HepG2 (cell line): Measurements from ENCODE around the gene GLYATL3. TPM values are rescaled to one million over a fixed set of nuclear protein-coding genes. Genes with fewer than 3 reads are reported as not detected.

ENCODE experiments used
- ARNT ChIP-seq: fragments of 450-650 bp; IDR thresholded peaks from 2 replicates; pipeline ENCODE4 v1.6.1; 2017
- CENPT ChIP-seq: sonication (generic); formaldehyde crosslinking; IDR thresholded peaks from 2 replicates; pipeline ENCODE4 v1.8.0; 2022; ENCODE audit warnings: low read depth, mild to moderate bottlenecking, moderate library complexity, missing genetic modification reagents
- CSRNP1 ChIP-seq: sonication (generic); formaldehyde crosslinking; IDR thresholded peaks from 2 replicates; pipeline ENCODE4 v1.8.1; 2023; ENCODE audit warnings: mild to moderate bottlenecking, missing genetic modification reagents
- E2F1 ChIP-seq: sonication (generic); formaldehyde crosslinking; IDR thresholded peaks from 2 replicates; pipeline ENCODE4 v1.5.0; 2020; ENCODE audit warnings: missing genetic modification reagents
- FOXK1 ChIP-seq: sonication (generic); formaldehyde crosslinking; IDR thresholded peaks from 2 replicates; pipeline ENCODE4 v1.4.0; 2020; ENCODE audit warnings: low read depth, missing genetic modification reagents, borderline replicate concordance
- FOXM1 ChIP-seq: sonication (generic); formaldehyde crosslinking; IDR thresholded peaks from 2 replicates; pipeline ENCODE4 v1.5.0; 2020; ENCODE audit warnings: missing genetic modification reagents
- HBP1 ChIP-seq: IDR thresholded peaks from 2 replicates; pipeline ENCODE4 v1.6.1; 2016; ENCODE audit warnings: low read depth, control low read depth
- HIVEP1 ChIP-seq: sonication (generic); formaldehyde crosslinking; IDR thresholded peaks from 2 replicates; pipeline ENCODE4 v1.4.0; 2020; ENCODE audit warnings: mild to moderate bottlenecking, missing genetic modification reagents
- HNRNPK ChIP-seq: fragments of 200-400 bp; formaldehyde crosslinking; IDR thresholded peaks from 2 replicates; pipeline ENCODE4 v1.6.1; 2018; ENCODE audit warnings: low read length, low read depth, moderate library complexity, mild to moderate bottlenecking; ENCODE audit not compliant: poor library complexity, severe bottlenecking
- IRF2 ChIP-seq: IDR thresholded peaks from 2 replicates; pipeline ENCODE4 v1.6.1; 2018; ENCODE audit warnings: missing genetic modification reagents, missing compliant biosample characterization
- NR1H2 ChIP-seq: sonication (generic); formaldehyde crosslinking; IDR thresholded peaks from 2 replicates; pipeline ENCODE4 v1.8.1; 2022; ENCODE audit warnings: low read depth, missing genetic modification reagents, borderline replicate concordance
- PHF8 ChIP-seq: sonication (generic); formaldehyde crosslinking; IDR thresholded peaks from 2 replicates; pipeline ENCODE4 v1.5.0; 2020; ENCODE audit warnings: missing genetic modification reagents
- RFXAP ChIP-seq: sonication (generic); formaldehyde crosslinking; IDR thresholded peaks from 2 replicates; pipeline ENCODE4 v1.4.0; 2020; ENCODE audit warnings: missing genetic modification reagents, borderline replicate concordance
- SMARCE1 ChIP-seq: fragments of 450-650 bp; IDR thresholded peaks from 2 replicates; pipeline ENCODE4 v1.6.1; 2017; ENCODE audit warnings: borderline replicate concordance
- TEAD2 ChIP-seq: sonication (generic); formaldehyde crosslinking; IDR thresholded peaks from 2 replicates; pipeline ENCODE4 v1.9.0; 2021; ENCODE audit warnings: missing genetic modification reagents
- THAP7 ChIP-seq: sonication (generic); formaldehyde crosslinking; IDR thresholded peaks from 2 replicates; pipeline ENCODE4 v1.8.1; 2023; ENCODE audit warnings: mild to moderate bottlenecking, missing genetic modification reagents
- ZBTB38 ChIP-seq: sonication (generic); formaldehyde crosslinking; IDR thresholded peaks from 2 replicates; pipeline ENCODE4 v1.5.1; 2020; ENCODE audit warnings: mild to moderate bottlenecking, missing genetic modification reagents
- ZFP36 ChIP-seq: fragments of 150-350 bp; IDR thresholded peaks from 2 replicates; pipeline ENCODE4 v1.6.1; 2018; ENCODE audit warnings: borderline replicate concordance, low read length, low read depth; ENCODE audit not compliant: partially characterized antibody
- ZFP91 ChIP-seq: sonication (generic); formaldehyde crosslinking; IDR thresholded peaks from 2 replicates; pipeline ENCODE4 v1.9.0; 2022; ENCODE audit warnings: missing genetic modification reagents, mild to moderate bottlenecking, borderline replicate concordance
- ZNF274 ChIP-seq: sonication (generic); formaldehyde crosslinking; IDR thresholded peaks from 2 replicates; pipeline ENCODE4 v1.5.1; 2020; ENCODE audit warnings: mild to moderate bottlenecking, missing genetic modification reagents
- ZNF552 ChIP-seq: sonication (generic); formaldehyde crosslinking; IDR thresholded peaks from 2 replicates; pipeline ENCODE4 v1.9.0; 2022; ENCODE audit warnings: missing genetic modification reagents, mild to moderate bottlenecking, borderline replicate concordance
- ZNF674 ChIP-seq: sonication (generic); formaldehyde crosslinking; IDR thresholded peaks from 2 replicates; pipeline ENCODE4 v1.5.0; 2020; ENCODE audit warnings: low read depth, mild to moderate bottlenecking, missing genetic modification reagents
- ZNF724P ChIP-seq: sonication (generic); formaldehyde crosslinking; IDR thresholded peaks from 2 replicates; pipeline ENCODE4 v1.8.0; 2022; ENCODE audit warnings: missing genetic modification reagents, borderline replicate concordance
- ZNF775 ChIP-seq: sonication (generic); formaldehyde crosslinking; IDR thresholded peaks from 2 replicates; pipeline ENCODE4 v1.4.0; 2020; ENCODE audit warnings: missing genetic modification reagents, mild to moderate bottlenecking, moderate library complexity, borderline replicate concordance
- polyA plus RNA-seq, 8 experiments: library from polyadenylated mRNA; depleted of rRNA in 3 of 8; stranded (reverse) in 7 of 8; unstranded in 1 of 8; fragments of >200 nt; fragmentation: Illumina TruSeq in 4 of 8; extraction: Trizol in 4 of 8; gene quantifications; 2 replicates each; pipeline versions ENCODE4 v1.2.1 to v1.2.3, GENCODE V29; 2011 to 2016; ENCODE audit warnings: low read depth in 4 of 8, missing spikeins in 1 of 8, mixed read lengths in 1 of 8; ENCODE audit not compliant: insufficient read depth in 1 of 8
- total RNA-seq, 5 experiments: library from RNA; depleted of rRNA; stranded (reverse); fragments of >200 nt; fragmentation: Illumina TruSeq; extraction: Trizol; gene quantifications; 2 replicates each; pipeline ENCODE4 v1.2.3, GENCODE V29; 2016; ENCODE audit warnings: low read depth in 1 of 5

Gene GLYATL3
- total and polyA plus RNA-seq, 2 of the 13 experiments (the other 11 are each of a cell fraction or from before 2014, with no cell fraction given): 0.05 TPM; not detected in 1

GRCh38 chr6:49462927-49463611 lies 36.7 kb upstream of the GLYATL3 start, which contains the start of the genes CENPQ and MMUT (continued):
- peak; percentile 83; the same call in 1 of the 2 replicates for TF ChIP-seq ZFP91 (CRISPR knock-in tag)
- TF ChIP-seq PHF8 (CRISPR knock-in tag): peak; percentile 81
- no peak for TF ChIP-seq CENPT (CRISPR knock-in tag)
- TF ChIP-seq ZNF552 (CRISPR knock-in tag): no peak
- peak; percentile 97 for TF ChIP-seq E2F1
- TF ChIP-seq ZNF674 (CRISPR knock-in tag): no peak
- no peak; the same call in 1 of the 2 replicates for TF ChIP-seq ZNF724P (CRISPR knock-in tag)
- peak; percentile 94; the same call in 1 of the 2 replicates for TF ChIP-seq RFXAP (CRISPR knock-in tag)
- TF ChIP-seq FOXK1: peak; percentile 99
- no peak for TF ChIP-seq ZFP36
- TF ChIP-seq NR1H2 (CRISPR knock-in tag): no peak
- TF ChIP-seq HNRNPK: no peak
- TF ChIP-seq FOXM1 (CRISPR knock-in tag): no peak
- no peak for TF ChIP-seq ARNT
- TF ChIP-seq HIVEP1 (CRISPR knock-in tag): peak; percentile 90
- TF ChIP-seq CSRNP1 (CRISPR knock-in tag): no peak; the same call in 1 of the 2 replicates
- TF ChIP-seq SMARCE1: no peak
- TF ChIP-seq ZNF274 (CRISPR knock-in tag): peak; percentile 71; the same call in 1 of the 2 replicates
- TF ChIP-seq HBP1 (CRISPR knock-in tag): peak; percentile 96
- no peak for TF ChIP-seq TEAD2 (CRISPR knock-in tag)
- peak; percentile 62; the same call in 1 of the 2 replicates for TF ChIP-seq ZNF775 (CRISPR knock-in tag)
- TF ChIP-seq ZBTB38 (CRISPR knock-in tag): peak; percentile 88
- no peak for TF ChIP-seq THAP7 (CRISPR knock-in tag)
- peak; percentile 96 for TF ChIP-seq IRF2
